H7 (cell line): ENCODE results near the gene EDARADD. TPM values are rescaled to one million over a fixed set of nuclear protein-coding genes. Genes with fewer than 3 reads are reported as not detected.
"Not testable (repeated sequence)": the region's sequence is repeated elsewhere in the genome, so short reads cannot be mapped to it uniquely, and the experiment has no call there.

Experiments
- DNase-seq: peaks from one replicate; pipeline ENCODE4 v3.0.0; 2012
- H3K27me3 ChIP-seq: 2 replicates; pipeline ENCODE4 v1.6.0; 2011; ENCODE audit warnings: mild to moderate bottlenecking, low read length; ENCODE audit not compliant: control insufficient read depth, insufficient read depth
- H3K36me3 ChIP-seq: replicated peaks from 2 replicates; pipeline ENCODE4 v1.5.1; 2011; ENCODE audit warnings: low read length; ENCODE audit not compliant: control insufficient read depth, insufficient read depth
- H3K4me3 ChIP-seq: 2 replicates; pipeline ENCODE4 v1.5.1; 2011; ENCODE audit warnings: low read depth, mild to moderate bottlenecking, control low read depth, low read length, moderate library complexity; ENCODE audit not compliant: insufficient read depth
- total RNA-seq: library from RNA; depleted of rRNA; stranded (reverse); fragments of >200 nt; shearing (Covaris generic); gene quantifications from 2 replicates; pipeline ENCODE4 v1.2.3, GENCODE V29; 2014

Gene EDARADD
- total RNA-seq, 1 experiment from 2014 or later = 2.1 TPM

GRCh38 chr1:236472850-236473788 is 79.0 kb downstream of the EDARADD start:
- H3K36me3 ChIP-seq = no peaks in the 10 kb centered on the region

GRCh38 chr1:236476019-236476418 is 81.9 kb downstream of the EDARADD start:
- DNase-seq = no peak
- H3K36me3 ChIP-seq = no peaks in the 10 kb centered on the region
- H3K4me3 ChIP-seq = no peak overlapping the region
- H3K27me3 ChIP-seq = no peaks in the 10 kb centered on the region

More at GRCh38 chr1:236472850-236473788, 79.0 kb downstream of the EDARADD start:
- no peak for DNase-seq
- Histone ChIP-seq H3K4me3 (no peak overlapping the region), H3K27me3 (no peaks in the 10 kb centered on the region)

GRCh38 chr1:236480758-236481436 is 86.8 kb downstream of the EDARADD start:
- H3K27me3 ChIP-seq = no peaks in the 10 kb centered on the region
- H3K36me3 ChIP-seq = no peaks in the 10 kb centered on the region
- H3K4me3 ChIP-seq = no peak overlapping the region
- DNase-seq = no peak

- Histone ChIP-seq H3K36me3 (no peaks in the 10 kb centered on the region), H3K27me3 (no peaks in the 10 kb centered on the region), H3K4me3 (no peak overlapping the region)
- DNase-seq = no peak
These were observed 90.4 kb downstream of the EDARADD start for GRCh38 chr1:236484310-236484971.

GRCh38 chr1:236486356-236487002 is 92.4 kb downstream of the EDARADD start:
- no peaks in the 10 kb centered on the region for H3K27me3 ChIP-seq
- no peaks in the 10 kb centered on the region for H3K36me3 ChIP-seq
- H3K4me3 ChIP-seq = no peak overlapping the region
- no peak for DNase-seq

GRCh38 chr1:236489161-236489560 is 95.1 kb downstream of the EDARADD start:
- not testable (repeated sequence) for DNase-seq, H3K36me3 ChIP-seq

GRCh38 chr1:236489710-236490377 is 95.8 kb downstream of the EDARADD start:
- H3K4me3 ChIP-seq = no peak overlapping the region
- H3K27me3 ChIP-seq = no peaks in the 10 kb centered on the region
- H3K36me3 ChIP-seq = no peaks in the 10 kb centered on the region
- peak; percentile 77 for DNase-seq

More at GRCh38 chr1:236489161-236489560, 95.1 kb downstream of the EDARADD start:
- not testable (repeated sequence) for H3K4me3 ChIP-seq, H3K27me3 ChIP-seq

- Histone ChIP-seq H3K4me3 (no peak overlapping the region), H3K27me3 (no peaks in the 10 kb centered on the region), H3K36me3 (no peaks in the 10 kb centered on the region)
- DNase-seq = no peak
These were observed 97.5 kb downstream of the EDARADD start for GRCh38 chr1:236491469-236492136.

GRCh38 chr1:236492378-236492777 is 98.3 kb downstream of the EDARADD start:
- no peak overlapping the region for H3K4me3 ChIP-seq
- DNase-seq = no peak
- H3K27me3 ChIP-seq = no peaks in the 10 kb centered on the region
- no peaks in the 10 kb centered on the region for H3K36me3 ChIP-seq

- no peak for DNase-seq
- Histone ChIP-seq H3K4me3 (no peak overlapping the region), H3K27me3 (no peaks in the 10 kb centered on the region), H3K36me3 (no peaks in the 10 kb centered on the region)
These were observed 100.0 kb downstream of the EDARADD start for GRCh38 chr1:236494082-236494481.

- Histone ChIP-seq H3K27me3 (no peaks in the 10 kb centered on the region), H3K36me3 (no peaks in the 10 kb centered on the region), H3K4me3 (no peak overlapping the region)
- no peak for DNase-seq
These were observed 100.7 kb downstream of the EDARADD start for GRCh38 chr1:236494586-236495466.

- H3K4me3 ChIP-seq = no peak overlapping the region
- H3K36me3 ChIP-seq = no peaks in the 10 kb centered on the region
- peak; percentile 81 for DNase-seq
- no peaks in the 10 kb centered on the region for H3K27me3 ChIP-seq
These were observed 101.5 kb downstream of the EDARADD start for GRCh38 chr1:236495467-236496112.
